Esophagus mucosa (tissue), 1 donor: ENCODE results near the gene RUNDC3A. TPM values are rescaled to one million over a fixed set of nuclear protein-coding genes. Genes with fewer than 3 reads are reported as not detected.
"Not testable (repeated sequence)": the region's sequence is repeated elsewhere in the genome, so short reads cannot be mapped to it uniquely, and the experiment has no call there.

Experiments used
- ATAC-seq: fragments of 200-7000 bp; cut with Tn5 transposase; one replicate; pipeline ENCODE4 v1.9.1; 2020
- total RNA-seq: library from RNA; stranded (reverse); gene quantifications from one replicate; pipeline ENCODE4 v1.2.4, GENCODE V29; 2023
- donor health status: DM: yes; HTN: yes; CAD: no.

RUNDC3A gene
- total RNA-seq, 1 donor from 2014 or later: 6.0 TPM

DNA sequence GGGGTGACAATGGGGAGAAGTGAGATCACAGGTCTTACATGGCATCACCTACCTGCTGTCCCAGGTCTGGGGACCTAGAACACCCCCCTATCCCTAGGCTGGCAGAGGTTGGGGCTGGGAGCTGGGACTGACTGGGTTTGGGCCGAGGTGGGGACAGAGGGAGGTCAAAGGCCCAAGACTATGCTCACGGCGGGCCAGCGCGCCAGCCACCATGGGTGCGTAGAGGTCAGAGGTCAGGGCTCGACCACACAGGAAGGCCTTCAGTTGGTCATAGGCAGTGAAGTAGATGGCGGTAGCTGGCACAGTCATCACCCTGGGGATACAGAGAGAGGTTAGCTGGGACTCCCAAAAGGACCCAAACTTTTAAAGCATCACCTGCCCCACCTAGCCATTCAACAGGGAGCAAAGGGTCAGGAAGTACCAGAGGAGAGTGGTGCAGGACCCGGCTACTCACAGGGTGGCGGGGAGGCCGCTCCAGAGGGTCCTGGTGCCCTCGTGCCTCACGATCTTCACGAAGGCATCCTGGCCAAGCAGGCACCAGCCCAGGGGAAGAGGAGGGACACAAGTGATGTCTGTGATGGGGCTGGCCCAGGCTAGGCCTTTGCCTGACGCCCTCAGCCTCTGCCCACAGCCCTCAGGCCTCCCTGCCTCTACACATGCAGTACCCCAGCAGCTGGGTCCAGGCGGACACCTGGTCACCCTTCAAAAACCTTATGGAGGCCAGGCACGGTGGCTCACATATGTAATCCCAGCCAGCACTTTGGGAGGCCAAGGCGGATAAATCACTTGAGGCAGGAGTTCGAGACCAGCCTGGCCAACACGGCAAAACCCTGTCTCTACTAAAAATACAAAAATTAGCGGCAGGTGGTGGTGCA, 13.1 kb downstream of the RUNDC3A start:
- no peak for ATAC-seq

DNA sequence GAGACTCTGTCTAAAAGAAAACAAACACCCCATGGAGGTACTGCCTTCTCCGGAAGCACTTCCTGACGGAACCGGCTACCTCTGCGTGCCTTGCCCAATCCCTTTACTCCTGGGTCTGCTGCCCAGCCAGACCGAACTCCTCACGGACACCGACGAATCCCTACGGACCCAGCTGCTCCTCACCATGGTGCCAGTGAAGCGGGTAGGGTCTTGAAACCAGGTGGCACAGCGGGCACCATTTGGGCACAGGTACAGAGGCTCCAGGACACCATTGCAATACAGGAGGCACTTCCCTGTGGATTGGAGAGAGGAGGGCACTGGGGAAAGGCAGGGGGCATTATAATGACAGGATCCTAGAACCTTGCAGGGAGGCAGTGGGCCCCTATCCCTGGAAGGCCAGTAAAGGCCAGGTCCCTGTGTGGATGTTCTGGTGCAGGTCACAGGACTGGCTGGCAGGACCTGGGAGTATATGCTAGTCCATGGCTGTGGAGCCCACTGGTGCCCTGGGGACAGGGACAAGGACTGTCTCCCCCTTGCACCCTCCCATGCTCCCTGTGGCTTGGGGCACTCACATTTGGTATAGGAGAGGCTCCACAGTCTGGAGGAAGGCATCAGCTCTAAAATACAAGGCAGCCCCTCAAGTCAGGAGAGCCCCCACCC, 14.0 kb downstream of the RUNDC3A start:
- ATAC-seq: no peak

DNA sequence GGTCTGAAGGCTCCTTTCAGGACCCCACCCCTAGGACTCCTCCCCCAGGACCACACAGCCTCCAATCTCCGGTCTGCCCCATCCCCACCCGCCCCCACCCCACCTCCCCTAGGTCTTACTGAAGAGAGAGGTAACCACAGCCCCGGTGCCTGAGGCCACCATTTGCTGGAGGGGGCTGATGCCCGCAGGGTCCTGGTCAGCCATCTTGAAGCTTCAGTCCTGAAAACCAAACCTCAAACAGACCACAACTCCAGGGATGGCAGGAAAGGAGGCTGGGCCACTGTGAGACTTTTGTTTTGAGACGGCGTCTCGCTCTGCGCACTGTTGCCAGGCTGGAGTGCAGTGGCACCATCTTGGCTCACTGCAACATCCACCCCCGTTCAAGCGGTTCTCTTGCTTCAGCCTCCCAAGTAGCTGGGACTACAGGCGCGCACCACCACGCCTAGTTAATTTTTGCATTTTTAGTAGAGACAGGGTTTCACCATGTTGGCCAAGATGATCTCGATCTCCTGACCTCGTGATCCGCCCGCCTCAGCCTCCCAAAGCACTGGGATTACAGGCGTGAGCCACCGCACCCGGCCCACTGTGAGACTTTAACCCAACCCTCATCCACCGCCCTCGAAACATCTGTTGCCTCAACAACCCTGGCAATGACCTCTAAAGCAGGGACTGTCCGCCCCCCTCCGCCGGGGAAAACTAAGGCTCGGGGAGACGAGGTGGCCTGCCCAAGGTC, 15.1 kb downstream of the RUNDC3A start:
- ATAC-seq: no peak

DNA sequence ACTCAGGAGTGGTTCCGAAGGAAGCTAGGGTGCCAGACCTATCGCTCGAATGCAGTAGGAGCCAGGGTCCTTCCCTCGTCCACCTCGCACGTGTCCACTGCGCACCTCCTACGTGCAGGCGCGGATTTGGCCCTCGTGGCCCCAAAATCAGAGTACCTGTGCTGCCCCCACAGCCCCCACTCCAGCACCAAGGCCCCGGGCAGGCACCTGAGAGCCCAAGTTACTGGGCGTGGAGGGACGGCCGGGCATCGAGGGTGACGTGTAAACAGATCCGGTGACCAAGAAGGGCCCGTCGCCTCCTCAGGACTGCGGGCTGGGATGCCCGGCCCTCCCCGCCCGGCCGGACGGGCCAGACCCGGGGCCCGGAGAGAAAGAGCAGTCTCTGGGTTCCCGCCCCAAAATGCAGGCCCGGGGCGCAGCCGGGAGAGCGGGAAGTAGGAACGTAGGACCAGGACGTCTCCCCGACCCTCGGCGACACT, 15.7 kb downstream of the RUNDC3A start:
- ATAC-seq: peak; percentile 20

GRCh38 chr17:44324571-44325275, 16.3 kb downstream of the RUNDC3A start, which contains the start of gene SLC25A39:
SLC25A39 (minus strand) TSS chr17:44324823; CDS start chr17:44323562, 1,261 bp downstream.
- ATAC-seq: peak; percentile 89

- ATAC-seq: peak; percentile 76
Measured at GRCh38 chr17:44326861-44327444, 18.6 kb downstream of the RUNDC3A start.

- no peak for ATAC-seq
Measured at GRCh38 chr17:44327715-44328449, 19.5 kb downstream of the RUNDC3A start.

GRCh38 chr17:44329516-44329915, 21.1 kb downstream of the RUNDC3A start:
- not testable (repeated sequence) for ATAC-seq

- not testable (repeated sequence) for ATAC-seq
Measured at GRCh38 chr17:44330263-44330662, 21.9 kb downstream of the RUNDC3A start.

GRCh38 chr17:44331249-44331760, 22.9 kb downstream of the RUNDC3A start:
- ATAC-seq: peak; percentile 6

DNA sequence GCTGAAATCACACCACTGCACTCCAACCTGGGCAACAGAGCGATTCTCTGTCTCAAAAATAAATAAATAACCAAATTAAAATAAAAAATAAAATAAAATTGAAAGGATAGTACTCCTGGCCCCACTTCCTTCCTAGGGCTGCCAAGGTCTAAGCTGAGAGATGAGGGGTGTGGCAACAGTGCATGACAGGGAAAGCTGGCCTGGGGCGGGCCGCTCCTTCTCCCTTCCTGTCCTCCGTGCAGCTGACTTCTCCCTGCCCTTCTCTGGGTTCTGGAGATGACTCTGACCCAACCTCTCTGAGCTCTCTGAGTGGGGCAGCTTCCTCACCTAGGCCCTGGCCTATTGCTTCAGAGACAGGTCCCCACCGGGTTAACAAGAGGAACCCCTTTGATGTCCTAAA, 25.0 kb downstream of the RUNDC3A start:
- ATAC-seq: peak; percentile 83

- ATAC-seq: no peak
Measured at GRCh38 chr17:44334315-44334714, 25.9 kb downstream of the RUNDC3A start.

GRCh38 chr17:44334727-44335126, 26.3 kb downstream of the RUNDC3A start:
- no peak for ATAC-seq

GRCh38 chr17:44335564-44335963, 27.2 kb downstream of the RUNDC3A start:
- no peak for ATAC-seq

- no peak for ATAC-seq
Measured at GRCh38 chr17:44335968-44336367, 27.6 kb downstream of the RUNDC3A start.

DNA sequence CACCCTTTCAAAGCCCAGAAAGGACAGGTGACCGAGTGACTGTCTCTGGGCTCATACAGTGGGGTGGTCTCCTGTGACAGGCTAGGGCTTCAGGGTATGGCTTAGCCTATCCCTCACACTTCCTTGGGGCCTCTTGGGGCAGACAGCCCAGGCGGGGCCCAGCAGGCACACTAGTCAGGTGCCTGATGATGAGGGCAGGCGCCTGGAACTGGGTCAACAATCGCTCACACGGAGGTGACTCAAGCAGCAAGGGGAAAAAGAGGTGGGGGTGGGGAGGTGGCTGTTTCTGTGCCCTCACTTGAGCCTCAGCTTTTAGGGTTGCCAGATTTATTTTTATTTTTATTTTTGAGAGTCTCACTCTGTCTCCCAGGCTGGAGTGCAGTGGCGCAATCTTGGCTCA, 30.3 kb downstream of the RUNDC3A start:
- ATAC-seq: peak; percentile 85

GRCh38 chr17:44340553-44340952, 32.2 kb downstream of the RUNDC3A start:
- ATAC-seq: not testable (repeated sequence)

- ATAC-seq: no peak
Measured at GRCh38 chr17:44343510-44344209, 35.3 kb downstream of the RUNDC3A start.

GRCh38 chr17:44344939-44345453, 36.6 kb downstream of the RUNDC3A start, which contains the start of gene GRN:
GRN (plus strand) TSS chr17:44345302; CDS start chr17:44349165, 3,863 bp downstream.
- peak; percentile 86 for ATAC-seq
